Stomach smooth muscle (tissue), 2 donors: Measurements from ENCODE around the gene KCNRG.
"Not testable (repeated sequence)": the region's sequence is repeated elsewhere in the genome, so short reads cannot be mapped to it uniquely, and the experiment has no call there.

Source experiments
- H3K27ac ChIP-seq: one replicate; pipeline ENCODE4 v1.7.0; 2013; ENCODE audit warnings: mild to moderate bottlenecking, low read length, inconsistent platforms
- H3K27me3 ChIP-seq, 2 donors: one replicate each; pipeline ENCODE4 v1.7.0; 2013; ENCODE audit warnings: low read length in 2 of 2; ENCODE audit not compliant: insufficient read depth in 2 of 2, control insufficient read depth in 1 of 2
- H3K36me3 ChIP-seq, 2 donors: one replicate each; pipeline ENCODE4 v1.7.0; 2013; ENCODE audit warnings: low read length in 2 of 2; ENCODE audit not compliant: control insufficient read depth in 2 of 2, insufficient read depth in 2 of 2
- H3K4me1 ChIP-seq: one replicate; pipeline ENCODE4 v1.7.0; 2013; ENCODE audit warnings: low read length; ENCODE audit not compliant: control insufficient read depth, insufficient read depth
- H3K4me3 ChIP-seq, 2 donors: one replicate each; pipeline ENCODE4 v1.7.0; 2013; ENCODE audit warnings: low read length in 2 of 2
- H3K9ac ChIP-seq, 2 donors: one replicate each; pipeline ENCODE4 v1.7.0; 2013; ENCODE audit warnings: low read length in 2 of 2, mild to moderate bottlenecking in 1 of 2
- H3K9me3 ChIP-seq, 2 donors: one replicate each; pipeline ENCODE4 v1.7.0; 2013; ENCODE audit warnings: low read length in 2 of 2; ENCODE audit not compliant: control insufficient read depth in 2 of 2
- donor health status: healthy.
- donor health status: Pancreatic carcinoma.

The KCNRG gene

GRCh38 chr13:50015258-50015657 is at the start of gene KCNRG:
TSS of gene KCNRG (plus strand) at chr13:50015444. CDS start at chr13:50015494, 50 bp downstream.
- no peaks in the 10 kb centered on the region for H3K4me1 ChIP-seq
- H3K27ac ChIP-seq = peak within 1 kb of the TSS; percentile 56
- H3K9me3 ChIP-seq = no peaks in the 10 kb centered on the region
- no peak within 1 kb of the TSS for H3K9ac ChIP-seq
- H3K36me3 ChIP-seq = peaks cover 11 to 18% of the 10 kb centered on the region in 2 donors
- no peaks in the 10 kb centered on the region for H3K27me3 ChIP-seq
- H3K4me3 ChIP-seq = peak within 1 kb of the TSS; percentile 45 to 50

GRCh38 chr13:49967456-49967855 is 47.8 kb upstream of the KCNRG start:
- Histone ChIP-seq H3K27me3 (no peaks in the 10 kb centered on the region), H3K36me3 (no peaks in the 10 kb centered on the region), H3K9ac (no peak overlapping the region), H3K4me1 (no peaks in the 10 kb centered on the region), H3K4me3 (no peak overlapping the region), H3K27ac (no peak overlapping the region), H3K9me3 (peaks cover 2 to 3% of the 10 kb centered on the region in 2 donors)

GRCh38 chr13:49972709-49973108 is 42.5 kb upstream of the KCNRG start:
- H3K4me3 ChIP-seq = no peak overlapping the region
- H3K9ac ChIP-seq = no peak overlapping the region
- no peaks in the 10 kb centered on the region for H3K27me3 ChIP-seq
- no peak overlapping the region for H3K27ac ChIP-seq
- no peaks in the 10 kb centered on the region for H3K9me3 ChIP-seq
- H3K36me3 ChIP-seq = no peaks in the 10 kb centered on the region
- H3K4me1 ChIP-seq = no peaks in the 10 kb centered on the region

- Histone ChIP-seq H3K4me1 (no peaks in the 10 kb centered on the region), H3K9me3 (no peaks in the 10 kb centered on the region), H3K27me3 (no peaks in the 10 kb centered on the region), H3K27ac (no peak overlapping the region), H3K36me3 (no peaks in the 10 kb centered on the region), H3K4me3 (no peak overlapping the region), H3K9ac (no peak overlapping the region)
Observed at GRCh38 chr13:49975826-49976225, 39.4 kb upstream of the KCNRG start.

- Histone ChIP-seq H3K27ac (no peak overlapping the region), H3K4me1 (no peaks in the 10 kb centered on the region), H3K4me3 (peak overlapping the region in 1 of 2 donors; percentile 15), H3K9ac (no peak overlapping the region), H3K27me3 (no peaks in the 10 kb centered on the region), H3K36me3 (no peaks in the 10 kb centered on the region), H3K9me3 (no peaks in the 10 kb centered on the region)
Observed at GRCh38 chr13:49976314-49977258, 38.7 kb upstream of the KCNRG start.

- Histone ChIP-seq H3K4me3 (no peak overlapping the region), H3K9ac (no peak overlapping the region), H3K36me3 (no peaks in the 10 kb centered on the region), H3K9me3 (no peaks in the 10 kb centered on the region), H3K27ac (no peak overlapping the region), H3K4me1 (no peaks in the 10 kb centered on the region), H3K27me3 (no peaks in the 10 kb centered on the region)
Observed at GRCh38 chr13:49977992-49978391, 37.3 kb upstream of the KCNRG start.

- H3K9ac ChIP-seq = no peak overlapping the region
- peaks cover 2% of the 10 kb centered on the region for H3K4me1 ChIP-seq
- H3K4me3 ChIP-seq = no peak overlapping the region
- no peaks in the 10 kb centered on the region for H3K9me3 ChIP-seq
- H3K36me3 ChIP-seq = no peaks in the 10 kb centered on the region
- no peaks in the 10 kb centered on the region for H3K27me3 ChIP-seq
- H3K27ac ChIP-seq = no peak overlapping the region
Observed at GRCh38 chr13:49980266-49980665, 35.0 kb upstream of the KCNRG start.

- H3K27me3 ChIP-seq = no peaks in the 10 kb centered on the region
- H3K4me3 ChIP-seq = no peak overlapping the region
- no peak overlapping the region for H3K27ac ChIP-seq
- peaks cover 6% of the 10 kb centered on the region for H3K4me1 ChIP-seq
- no peaks in the 10 kb centered on the region for H3K9me3 ChIP-seq
- no peak overlapping the region for H3K9ac ChIP-seq
- H3K36me3 ChIP-seq = no peaks in the 10 kb centered on the region
Observed at GRCh38 chr13:49985129-49985528, 30.1 kb upstream of the KCNRG start.

- no peaks in the 10 kb centered on the region for H3K27me3 ChIP-seq
- H3K27ac ChIP-seq = no peak overlapping the region
- H3K9me3 ChIP-seq = no peaks in the 10 kb centered on the region
Observed at GRCh38 chr13:49986471-49986870, 28.8 kb upstream of the KCNRG start.

GRCh38 chr13:49990612-49991011 is 24.6 kb upstream of the KCNRG start:
- H3K4me1 ChIP-seq, H3K36me3 ChIP-seq, H3K27ac ChIP-seq, H3K27me3 ChIP-seq, H3K4me3 ChIP-seq, H3K9me3 ChIP-seq, H3K9ac ChIP-seq: not testable (repeated sequence)

More at GRCh38 chr13:49986471-49986870, 28.8 kb upstream of the KCNRG start:
- Histone ChIP-seq H3K36me3 (no peaks in the 10 kb centered on the region), H3K4me3 (no peak overlapping the region), H3K4me1 (peaks cover 6% of the 10 kb centered on the region), H3K9ac (no peak overlapping the region)

- H3K36me3 ChIP-seq = no peaks in the 10 kb centered on the region
- H3K27ac ChIP-seq = no peak overlapping the region
- no peak overlapping the region for H3K4me3 ChIP-seq
- H3K9ac ChIP-seq = no peak overlapping the region
- H3K27me3 ChIP-seq = no peaks in the 10 kb centered on the region
- peaks cover 6% of the 10 kb centered on the region for H3K4me1 ChIP-seq
- no peaks in the 10 kb centered on the region for H3K9me3 ChIP-seq
Observed at GRCh38 chr13:49993111-49993510, 22.1 kb upstream of the KCNRG start.
